Coronary artery (tissue), 2 donors: ENCODE results near the gene OSBPL3.

Source experiments
- DNase-seq: peaks from one replicate; pipeline ENCODE4 v3.0.0-alpha.2; 2017; ENCODE audit warnings: low spot score
- H3K27ac ChIP-seq, 2 donors: fragments of 200-600 bp; sonication (generic); one replicate each; pipeline ENCODE4 v1.5.1; 2016 to 2019
- H3K4me3 ChIP-seq: fragments of 200-600 bp; sonication (generic); 2 replicates; pipeline ENCODE4 v1.5.1; 2016; ENCODE audit warnings: mild to moderate bottlenecking, moderate library complexity
- TF ChIP-seq, protein P1 (sequence below): fragments of 200-600 bp; sonication (generic); IDR thresholded peaks from one replicate; pipeline ENCODE4 v1.5.1; 2019; ENCODE audit warnings: antibody characterized with exemption

OSBPL3 gene

DNA sequence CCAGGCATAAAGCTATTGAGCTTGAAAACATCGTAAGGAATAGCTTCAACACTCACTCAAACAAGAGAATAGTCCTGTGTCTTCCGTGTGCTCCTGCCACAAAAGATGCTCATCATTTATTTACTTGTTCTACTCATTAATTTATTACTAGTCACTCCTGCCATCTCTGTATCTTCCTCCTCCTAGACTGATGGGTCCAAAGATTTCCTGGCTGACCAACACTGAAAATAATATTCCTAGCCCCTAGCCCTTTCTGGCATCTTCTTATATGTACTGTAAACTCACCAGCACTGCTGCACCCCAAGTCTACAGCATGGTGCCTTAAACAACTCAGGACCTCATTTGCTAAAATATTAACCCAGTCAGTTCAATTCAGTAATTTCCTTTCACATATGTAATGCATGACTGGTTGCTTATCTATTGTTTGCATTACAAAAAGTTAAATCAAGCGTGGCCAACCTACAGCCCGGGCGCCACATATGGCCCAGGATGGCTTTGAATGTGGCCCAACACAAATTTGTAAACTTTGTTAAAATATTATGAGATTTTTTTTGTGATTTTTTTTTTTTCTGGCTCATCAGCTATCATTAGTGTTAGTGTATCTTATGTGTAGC lies 136.1 kb downstream of the OSBPL3 start:
- DNase-seq: no peak
- TF ChIP-seq, protein P1, sequence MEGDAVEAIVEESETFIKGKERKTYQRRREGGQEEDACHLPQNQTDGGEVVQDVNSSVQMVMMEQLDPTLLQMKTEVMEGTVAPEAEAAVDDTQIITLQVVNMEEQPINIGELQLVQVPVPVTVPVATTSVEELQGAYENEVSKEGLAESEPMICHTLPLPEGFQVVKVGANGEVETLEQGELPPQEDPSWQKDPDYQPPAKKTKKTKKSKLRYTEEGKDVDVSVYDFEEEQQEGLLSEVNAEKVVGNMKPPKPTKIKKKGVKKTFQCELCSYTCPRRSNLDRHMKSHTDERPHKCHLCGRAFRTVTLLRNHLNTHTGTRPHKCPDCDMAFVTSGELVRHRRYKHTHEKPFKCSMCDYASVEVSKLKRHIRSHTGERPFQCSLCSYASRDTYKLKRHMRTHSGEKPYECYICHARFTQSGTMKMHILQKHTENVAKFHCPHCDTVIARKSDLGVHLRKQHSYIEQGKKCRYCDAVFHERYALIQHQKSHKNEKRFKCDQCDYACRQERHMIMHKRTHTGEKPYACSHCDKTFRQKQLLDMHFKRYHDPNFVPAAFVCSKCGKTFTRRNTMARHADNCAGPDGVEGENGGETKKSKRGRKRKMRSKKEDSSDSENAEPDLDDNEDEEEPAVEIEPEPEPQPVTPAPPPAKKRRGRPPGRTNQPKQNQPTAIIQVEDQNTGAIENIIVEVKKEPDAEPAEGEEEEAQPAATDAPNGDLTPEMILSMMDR: no peak
- Histone ChIP-seq H3K27ac (no peak overlapping the region), H3K4me3 (no peak overlapping the region)

DNA sequence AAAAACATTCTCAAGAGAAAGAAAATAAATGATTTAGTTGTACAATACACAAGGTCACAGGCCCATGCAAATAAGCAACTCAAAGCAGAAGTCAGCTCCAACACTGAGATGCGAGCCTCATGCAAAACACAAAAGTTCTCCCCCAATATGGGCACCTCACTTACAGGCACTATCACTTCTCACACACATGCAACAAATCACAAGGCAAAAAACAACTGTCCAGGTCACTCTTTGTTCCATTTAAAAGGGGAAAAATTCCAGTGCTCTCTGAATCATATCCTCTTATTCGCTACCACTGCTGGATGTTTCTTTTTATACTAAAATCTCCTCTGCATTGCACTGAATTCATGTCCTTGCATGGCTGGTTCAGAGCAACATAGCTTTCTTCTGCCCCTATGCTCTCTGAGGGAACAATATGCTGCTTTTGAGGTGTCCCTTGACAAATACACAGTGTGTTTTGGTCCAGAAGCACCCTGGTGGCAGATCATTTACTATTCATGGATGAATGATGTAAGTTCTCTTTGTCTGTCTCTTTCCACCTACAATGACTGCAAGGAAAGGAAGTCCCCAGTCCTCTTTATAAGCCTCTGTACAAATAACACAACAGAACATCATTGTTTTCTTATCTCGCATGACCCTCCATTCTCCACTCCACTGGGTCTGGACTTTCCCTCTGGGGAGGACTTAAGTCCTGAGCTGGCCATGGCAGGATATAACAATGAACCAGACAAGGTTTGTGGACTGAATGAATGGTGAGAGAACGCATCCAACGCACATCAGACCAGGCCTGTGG lies 137.3 kb downstream of the OSBPL3 start:
- TF ChIP-seq, protein P1: no peak
- Histone ChIP-seq H3K27ac (no peak overlapping the region), H3K4me3 (no peak overlapping the region)
- no peak for DNase-seq

DNA sequence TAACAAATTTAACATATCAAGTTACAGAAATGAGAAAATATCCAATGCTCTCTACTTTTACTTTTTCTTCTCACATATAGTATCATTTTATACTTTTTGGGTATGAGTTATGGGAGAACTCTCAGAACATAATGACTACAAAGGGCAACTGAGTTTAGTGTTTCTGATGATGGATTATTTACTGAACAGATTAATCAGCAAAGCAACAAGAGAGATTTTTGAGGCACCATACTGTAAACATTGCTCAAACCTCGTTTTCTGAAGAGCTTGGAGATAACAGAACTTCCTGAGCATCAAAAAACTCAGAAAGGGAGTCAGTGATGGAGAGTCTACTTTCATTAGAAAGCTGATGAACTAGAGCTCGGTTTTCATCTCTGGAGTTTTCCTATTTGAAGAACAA lies 137.9 kb downstream of the OSBPL3 start:
- Histone ChIP-seq H3K27ac (no peak overlapping the region), H3K4me3 (no peak overlapping the region)
- DNase-seq: no peak
- TF ChIP-seq, protein P1: no peak

DNA sequence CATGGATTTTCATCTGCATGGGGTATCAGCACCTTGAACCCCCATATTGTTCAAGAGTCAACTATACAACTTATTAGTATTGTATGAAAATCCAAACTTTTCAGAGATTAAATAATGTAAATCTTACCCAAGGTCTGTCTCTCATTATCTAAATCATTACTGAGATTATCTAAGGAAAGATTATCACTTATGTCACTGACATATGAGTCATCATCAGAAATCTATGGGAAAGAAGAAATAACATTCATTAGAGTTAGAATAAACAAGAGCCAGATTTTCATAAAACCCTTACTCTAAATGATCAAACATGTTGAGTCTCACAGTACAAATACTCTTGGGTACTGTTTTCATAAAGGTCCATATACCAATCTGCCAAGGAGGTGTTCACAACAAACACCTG lies 139.4 kb downstream of the OSBPL3 start:
- no peak for DNase-seq
- no peak overlapping the region for H3K27ac ChIP-seq
- H3K4me3 ChIP-seq: no peak overlapping the region
- TF ChIP-seq, protein P1: no peak

DNA sequence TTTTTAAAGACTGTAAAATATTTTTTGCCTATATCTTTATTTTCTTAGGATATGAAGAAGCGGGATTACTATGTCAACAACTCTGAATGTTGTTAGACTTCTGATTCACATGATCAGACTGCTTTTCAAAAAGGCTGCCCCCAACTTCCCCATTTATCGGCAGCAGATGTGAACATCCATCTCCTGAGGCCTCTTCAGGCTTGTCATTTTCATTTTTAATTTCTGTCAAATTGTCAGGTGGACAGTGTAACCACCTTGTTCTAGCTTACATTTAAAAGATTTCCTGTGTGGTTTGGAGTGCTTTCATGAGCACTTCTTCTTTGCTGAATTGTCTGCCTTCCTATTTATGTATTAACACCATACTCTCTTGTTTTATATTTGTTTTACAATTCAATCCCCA lies 143.9 kb downstream of the OSBPL3 start:
- H3K27ac ChIP-seq: no peak overlapping the region
- no peak overlapping the region for H3K4me3 ChIP-seq
- TF ChIP-seq, protein P1: no peak
- DNase-seq: no peak

DNA sequence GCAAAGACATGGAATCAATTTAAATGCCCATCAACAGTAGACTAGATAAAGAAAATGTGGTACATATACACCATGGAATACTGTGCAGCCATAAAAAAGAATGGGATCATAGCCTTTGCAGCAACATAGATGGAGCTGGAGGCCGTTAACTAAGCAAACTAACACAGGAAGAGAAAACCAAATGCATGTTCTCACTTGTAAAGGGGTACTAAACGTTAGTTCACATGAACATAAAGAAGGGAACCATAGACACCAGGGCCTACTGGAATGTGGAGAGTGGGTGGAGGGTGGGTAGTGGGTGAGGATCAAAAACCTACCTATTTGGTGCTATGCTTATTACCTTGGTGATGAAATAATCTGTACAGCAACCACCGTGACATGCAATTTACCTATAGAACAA lies 144.3 kb downstream of the OSBPL3 start:
- H3K27ac ChIP-seq: no peak overlapping the region
- H3K4me3 ChIP-seq: no peak overlapping the region
- no peak for DNase-seq
- TF ChIP-seq, protein P1: no peak
